Panc1 (cell line): Measurements from ENCODE around the gene BAZ2B. TPM values are rescaled to one million over a fixed set of nuclear protein-coding genes. Genes with fewer than 3 reads are reported as not detected.

ENCODE experiments used
- ATAC-seq: fragments of 200-7000 bp; cut with Tn5 transposase; 2 replicates; pipeline ENCODE4 v1.9.1; 2020; ENCODE audit warnings: mild to moderate bottlenecking, moderate library complexity
- BruUV-seq: library from RNA; stranded (reverse); fragments of 400-500 nt; replicated peaks from 2 replicates; lab custom pipeline; 2021; lab: Mats Ljungman, UMichigan
- CTCF ChIA-PET: fragments of 300-600 bp; sonication (Branson Sonifier 250); formaldehyde crosslinking; loops from one replicate; lab custom pipeline; 2022; ENCODE audit warnings: antibody characterized with exemption; lab: Charles Lee
- POLR2A ChIA-PET: fragments of 300-600 bp; sonication (Branson Sonifier 250); formaldehyde crosslinking; loops from one replicate; lab custom pipeline; 2022; ENCODE audit warnings: antibody characterized with exemption; lab: Charles Lee
- DNase-seq: peaks from one replicate; pipeline ENCODE4 v3.0.0-alpha.2; 2010; ENCODE audit warnings: low read depth, low spot score
- H3K27ac ChIP-seq: 2 replicates; pipeline ENCODE4 v1.5.1; 2011; ENCODE audit warnings: mild to moderate bottlenecking, low read length, inconsistent platforms
- H3K27me3 ChIP-seq: fragments of 200-500 bp; sonication (Bioruptor generic); 2 replicates; pipeline ENCODE4 v1.6.0; 2014; ENCODE audit warnings: low read length, inconsistent platforms; ENCODE audit not compliant: control insufficient read depth, insufficient read depth
- H3K36me3 ChIP-seq: fragments of 200-500 bp; sonication (Bioruptor generic); 2 replicates; pipeline ENCODE4 v1.5.1; 2014; ENCODE audit warnings: inconsistent platforms, mild to moderate bottlenecking, low read length, moderate library complexity; ENCODE audit not compliant: control insufficient read depth, insufficient read depth
- H3K4me1 ChIP-seq: 2 replicates; pipeline ENCODE4 v1.5.1; 2011; ENCODE audit warnings: inconsistent platforms, mild to moderate bottlenecking, low read length, moderate library complexity; ENCODE audit not compliant: control insufficient read depth, insufficient read depth
- H3K4me3 ChIP-seq, 2 experiments: 2 replicates each; pipeline ENCODE4 v1.5.1; 2011 to 2012; ENCODE audit warnings: low read depth in 2 of 2, low read length in 2 of 2, mild to moderate bottlenecking in 2 of 2, inconsistent platforms in 1 of 2, moderate library complexity in 1 of 2
- H3K9me3 ChIP-seq: fragments of 200-500 bp; sonication (Bioruptor generic); 2 replicates; pipeline ENCODE4 v1.5.1; 2014; ENCODE audit warnings: low read depth, mild to moderate bottlenecking, inconsistent platforms, low read length, moderate library complexity; ENCODE audit not compliant: control insufficient read depth, insufficient read depth
- POLR2AphosphoS5 ChIP-seq: IDR thresholded peaks from 2 replicates; pipeline ENCODE4 v1.6.1; 2012; ENCODE audit warnings: mild to moderate bottlenecking, low read depth, low read length, moderate library complexity
- SIN3A ChIP-seq: IDR thresholded peaks from 2 replicates; pipeline ENCODE4 v1.6.1; 2012; ENCODE audit warnings: low read depth, mild to moderate bottlenecking, low read length, moderate library complexity, borderline replicate concordance; ENCODE audit not compliant: insufficient read depth
- TCF7L2 ChIP-seq: IDR thresholded peaks from 2 replicates; pipeline ENCODE4 v1.6.1; 2011; ENCODE audit warnings: mild to moderate bottlenecking, low read depth, low read length, inconsistent platforms
- in situ Hi-C: cut with HindIII; loops from 2 replicates; pipeline ENCODE4 v1.10.0; 2016; ENCODE audit warnings: low sequenced_read_pairs, low pct_unique_long_range_greater_than_20kb
- intact Hi-C: fragments of 100-400 bp; cut with micrococcal nuclease; formaldehyde crosslinking; loops from one replicate; pipeline ENCODE4 v1.10.0; 2022; ENCODE audit not compliant: unreplicated experiment
- total RNA-seq: library from RNA; stranded (reverse); gene quantifications from one replicate; pipeline ENCODE4 v1.2.1, GENCODE V29; 2021; ENCODE audit not compliant: unreplicated experiment
- TF ChIP-seq, protein P1 (sequence below): fragments of 450-650 bp; IDR thresholded peaks from 2 replicates; pipeline ENCODE4 v1.5.1; 2017; ENCODE audit warnings: mild to moderate bottlenecking
- TF ChIP-seq, protein P2 (sequence below), 2 experiments: IDR thresholded peaks; 2 replicates each; pipeline ENCODE4 v1.6.1; 2011 to 2012; ENCODE audit warnings: low read depth in 2 of 2, control low read depth in 1 of 2, low read length in 1 of 2, mild to moderate bottlenecking in 1 of 2, moderate library complexity in 1 of 2; ENCODE audit not compliant: insufficient read depth in 1 of 2

BAZ2B gene
- total RNA-seq, 1 experiment from 2014 or later: 38.6 TPM

DNA sequence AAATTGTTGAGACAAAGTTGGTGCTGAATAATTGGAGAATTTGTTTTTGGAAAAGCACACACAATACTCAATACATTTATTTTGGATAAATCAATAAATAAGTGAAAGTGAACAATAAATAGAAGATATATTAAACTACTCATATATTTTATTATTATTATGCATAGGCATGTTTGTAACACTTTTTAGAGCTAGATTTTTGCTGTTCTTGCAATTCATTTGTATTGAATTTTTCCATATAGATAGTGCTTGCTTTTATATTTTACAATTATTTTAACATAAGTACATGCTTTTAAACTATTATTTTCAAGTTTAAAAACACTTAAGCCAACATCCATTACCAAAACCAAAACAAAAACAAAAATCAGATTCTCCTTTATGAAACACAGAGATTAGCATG lies 43.9 kb downstream of the BAZ2B start:
- no peaks in the 10 kb centered on the region for H3K27me3 ChIP-seq
- no peak for ATAC-seq
- in situ Hi-C loops (no loop called here), intact Hi-C loops (no loop called here)
- H3K27ac ChIP-seq: no peak overlapping the region
- TF ChIP-seq, protein P1, sequence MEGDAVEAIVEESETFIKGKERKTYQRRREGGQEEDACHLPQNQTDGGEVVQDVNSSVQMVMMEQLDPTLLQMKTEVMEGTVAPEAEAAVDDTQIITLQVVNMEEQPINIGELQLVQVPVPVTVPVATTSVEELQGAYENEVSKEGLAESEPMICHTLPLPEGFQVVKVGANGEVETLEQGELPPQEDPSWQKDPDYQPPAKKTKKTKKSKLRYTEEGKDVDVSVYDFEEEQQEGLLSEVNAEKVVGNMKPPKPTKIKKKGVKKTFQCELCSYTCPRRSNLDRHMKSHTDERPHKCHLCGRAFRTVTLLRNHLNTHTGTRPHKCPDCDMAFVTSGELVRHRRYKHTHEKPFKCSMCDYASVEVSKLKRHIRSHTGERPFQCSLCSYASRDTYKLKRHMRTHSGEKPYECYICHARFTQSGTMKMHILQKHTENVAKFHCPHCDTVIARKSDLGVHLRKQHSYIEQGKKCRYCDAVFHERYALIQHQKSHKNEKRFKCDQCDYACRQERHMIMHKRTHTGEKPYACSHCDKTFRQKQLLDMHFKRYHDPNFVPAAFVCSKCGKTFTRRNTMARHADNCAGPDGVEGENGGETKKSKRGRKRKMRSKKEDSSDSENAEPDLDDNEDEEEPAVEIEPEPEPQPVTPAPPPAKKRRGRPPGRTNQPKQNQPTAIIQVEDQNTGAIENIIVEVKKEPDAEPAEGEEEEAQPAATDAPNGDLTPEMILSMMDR: no peak
- TF ChIP-seq SIN3A: no peak
- TF ChIP-seq, protein P2, sequence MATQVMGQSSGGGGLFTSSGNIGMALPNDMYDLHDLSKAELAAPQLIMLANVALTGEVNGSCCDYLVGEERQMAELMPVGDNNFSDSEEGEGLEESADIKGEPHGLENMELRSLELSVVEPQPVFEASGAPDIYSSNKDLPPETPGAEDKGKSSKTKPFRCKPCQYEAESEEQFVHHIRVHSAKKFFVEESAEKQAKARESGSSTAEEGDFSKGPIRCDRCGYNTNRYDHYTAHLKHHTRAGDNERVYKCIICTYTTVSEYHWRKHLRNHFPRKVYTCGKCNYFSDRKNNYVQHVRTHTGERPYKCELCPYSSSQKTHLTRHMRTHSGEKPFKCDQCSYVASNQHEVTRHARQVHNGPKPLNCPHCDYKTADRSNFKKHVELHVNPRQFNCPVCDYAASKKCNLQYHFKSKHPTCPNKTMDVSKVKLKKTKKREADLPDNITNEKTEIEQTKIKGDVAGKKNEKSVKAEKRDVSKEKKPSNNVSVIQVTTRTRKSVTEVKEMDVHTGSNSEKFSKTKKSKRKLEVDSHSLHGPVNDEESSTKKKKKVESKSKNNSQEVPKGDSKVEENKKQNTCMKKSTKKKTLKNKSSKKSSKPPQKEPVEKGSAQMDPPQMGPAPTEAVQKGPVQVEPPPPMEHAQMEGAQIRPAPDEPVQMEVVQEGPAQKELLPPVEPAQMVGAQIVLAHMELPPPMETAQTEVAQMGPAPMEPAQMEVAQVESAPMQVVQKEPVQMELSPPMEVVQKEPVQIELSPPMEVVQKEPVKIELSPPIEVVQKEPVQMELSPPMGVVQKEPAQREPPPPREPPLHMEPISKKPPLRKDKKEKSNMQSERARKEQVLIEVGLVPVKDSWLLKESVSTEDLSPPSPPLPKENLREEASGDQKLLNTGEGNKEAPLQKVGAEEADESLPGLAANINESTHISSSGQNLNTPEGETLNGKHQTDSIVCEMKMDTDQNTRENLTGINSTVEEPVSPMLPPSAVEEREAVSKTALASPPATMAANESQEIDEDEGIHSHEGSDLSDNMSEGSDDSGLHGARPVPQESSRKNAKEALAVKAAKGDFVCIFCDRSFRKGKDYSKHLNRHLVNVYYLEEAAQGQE (IDR thresholded peaks at IDR 0.05; ENCODE audit: insufficient read depth in 1 of 2, low read depth in 2 of 2, low read length in 1 of 2): no peak
- no peak for TF ChIP-seq TCF7L2
- TF ChIP-seq POLR2AphosphoS5: no peak
- BruUV-seq: no TSS peak
- H3K9me3 ChIP-seq: no peaks in the 10 kb centered on the region
- no peaks in the 10 kb centered on the region for H3K36me3 ChIP-seq
- ChIA-PET POLR2A (no interaction called here), CTCF (no interaction called here)
- H3K4me3 ChIP-seq: no peak overlapping the region
- no peaks in the 10 kb centered on the region for H3K4me1 ChIP-seq
- DNase-seq: no peak

DNA sequence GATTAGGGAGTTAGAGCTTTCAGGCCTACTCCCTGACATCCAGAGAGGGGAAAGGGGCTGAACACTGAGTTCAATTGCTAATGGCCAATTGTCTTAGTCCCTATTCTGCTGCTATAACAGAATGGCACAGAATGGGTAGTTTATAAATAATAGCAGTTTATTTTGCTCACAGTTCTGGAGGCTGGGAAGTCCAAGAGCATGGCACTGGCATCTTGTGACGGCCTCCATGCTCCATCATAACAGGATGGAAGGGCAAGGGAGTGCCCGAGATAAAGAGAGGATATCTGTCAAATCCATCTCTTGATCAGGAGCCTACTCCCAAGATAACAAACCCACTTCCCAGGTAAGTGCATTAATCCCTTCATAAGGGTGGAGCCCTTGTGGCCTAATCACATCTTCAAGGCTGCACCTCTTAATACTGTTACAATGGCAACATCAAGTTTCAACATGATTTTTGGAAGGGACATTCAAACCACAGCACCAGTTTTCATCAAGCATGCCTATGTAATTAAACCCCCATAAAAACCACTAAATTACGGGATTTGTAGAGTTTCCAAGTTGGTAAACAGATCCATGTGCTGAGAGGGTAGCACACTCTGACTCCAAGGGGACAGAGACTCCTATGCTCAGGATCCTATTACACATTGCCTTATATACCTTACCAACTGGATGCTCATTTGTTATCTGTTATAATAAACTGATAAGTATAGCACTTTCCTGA lies 44.6 kb downstream of the BAZ2B start:
- in situ Hi-C loops (no loop called here), intact Hi-C loops (no loop called here)
- DNase-seq (no peak), ATAC-seq (no peak)
- no peak for TF ChIP-seq POLR2AphosphoS5
- TF ChIP-seq, protein P2 (IDR thresholded peaks at IDR 0.05; ENCODE audit: insufficient read depth in 1 of 2, low read depth in 2 of 2, low read length in 1 of 2): no peak
- TF ChIP-seq, protein P1: no peak
- TF ChIP-seq TCF7L2: no peak
- TF ChIP-seq SIN3A: no peak
- H3K9me3 ChIP-seq: no peaks in the 10 kb centered on the region
- H3K36me3 ChIP-seq: no peaks in the 10 kb centered on the region
- no TSS peak for BruUV-seq
- H3K27me3 ChIP-seq: no peaks in the 10 kb centered on the region
- CTCF ChIA-PET: no interaction called here
- no peak overlapping the region for H3K27ac ChIP-seq
- POLR2A ChIA-PET: no interaction called here
- no peaks in the 10 kb centered on the region for H3K4me1 ChIP-seq
- no peak overlapping the region for H3K4me3 ChIP-seq
